Measurements from ENCODE around the gene SERPINA4.

DNA sequence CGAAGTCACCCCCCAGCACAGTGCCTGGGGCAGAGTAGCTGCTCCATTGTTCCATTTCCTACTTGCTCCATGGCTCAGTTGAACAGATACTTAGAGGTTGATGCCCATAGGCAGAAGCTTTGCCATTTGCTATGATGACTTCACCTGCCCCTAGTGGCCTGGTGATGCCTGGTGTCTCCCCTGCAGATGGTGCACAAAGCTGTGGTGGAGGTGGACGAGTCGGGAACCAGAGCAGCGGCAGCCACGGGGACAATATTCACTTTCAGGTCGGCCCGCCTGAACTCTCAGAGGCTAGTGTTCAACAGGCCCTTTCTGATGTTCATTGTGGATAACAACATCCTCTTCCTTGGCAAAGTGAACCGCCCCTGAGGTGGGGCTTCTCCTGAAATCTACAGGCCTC lies 30.6 kb downstream of the SERPINA4 start:
- TF ChIP-seq ZNF416 (tag by site-specific recombination; IDR thresholded peaks at IDR 0.05) (no peak), ZNF701 (tag by site-specific recombination; IDR thresholded peaks at IDR 0.05) (no peak), ZNF138 (tag by site-specific recombination; IDR thresholded peaks at IDR 0.05; ENCODE audit: borderline replicate concordance) (no peak), ZNF23 (tag by site-specific recombination; IDR thresholded peaks at IDR 0.05; ENCODE audit: borderline replicate concordance) (no peak), ZNF629 (tag by site-specific recombination; IDR thresholded peaks at IDR 0.05) (no peak), ZNF776 (tag by site-specific recombination; IDR thresholded peaks at IDR 0.05; ENCODE audit: borderline replicate concordance) (no peak)
- TF ChIP-seq, protein P1, sequence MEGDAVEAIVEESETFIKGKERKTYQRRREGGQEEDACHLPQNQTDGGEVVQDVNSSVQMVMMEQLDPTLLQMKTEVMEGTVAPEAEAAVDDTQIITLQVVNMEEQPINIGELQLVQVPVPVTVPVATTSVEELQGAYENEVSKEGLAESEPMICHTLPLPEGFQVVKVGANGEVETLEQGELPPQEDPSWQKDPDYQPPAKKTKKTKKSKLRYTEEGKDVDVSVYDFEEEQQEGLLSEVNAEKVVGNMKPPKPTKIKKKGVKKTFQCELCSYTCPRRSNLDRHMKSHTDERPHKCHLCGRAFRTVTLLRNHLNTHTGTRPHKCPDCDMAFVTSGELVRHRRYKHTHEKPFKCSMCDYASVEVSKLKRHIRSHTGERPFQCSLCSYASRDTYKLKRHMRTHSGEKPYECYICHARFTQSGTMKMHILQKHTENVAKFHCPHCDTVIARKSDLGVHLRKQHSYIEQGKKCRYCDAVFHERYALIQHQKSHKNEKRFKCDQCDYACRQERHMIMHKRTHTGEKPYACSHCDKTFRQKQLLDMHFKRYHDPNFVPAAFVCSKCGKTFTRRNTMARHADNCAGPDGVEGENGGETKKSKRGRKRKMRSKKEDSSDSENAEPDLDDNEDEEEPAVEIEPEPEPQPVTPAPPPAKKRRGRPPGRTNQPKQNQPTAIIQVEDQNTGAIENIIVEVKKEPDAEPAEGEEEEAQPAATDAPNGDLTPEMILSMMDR (tag by site-specific recombination; IDR thresholded peaks at IDR 0.05) = no peak
- TF ChIP-seq, protein P2, sequence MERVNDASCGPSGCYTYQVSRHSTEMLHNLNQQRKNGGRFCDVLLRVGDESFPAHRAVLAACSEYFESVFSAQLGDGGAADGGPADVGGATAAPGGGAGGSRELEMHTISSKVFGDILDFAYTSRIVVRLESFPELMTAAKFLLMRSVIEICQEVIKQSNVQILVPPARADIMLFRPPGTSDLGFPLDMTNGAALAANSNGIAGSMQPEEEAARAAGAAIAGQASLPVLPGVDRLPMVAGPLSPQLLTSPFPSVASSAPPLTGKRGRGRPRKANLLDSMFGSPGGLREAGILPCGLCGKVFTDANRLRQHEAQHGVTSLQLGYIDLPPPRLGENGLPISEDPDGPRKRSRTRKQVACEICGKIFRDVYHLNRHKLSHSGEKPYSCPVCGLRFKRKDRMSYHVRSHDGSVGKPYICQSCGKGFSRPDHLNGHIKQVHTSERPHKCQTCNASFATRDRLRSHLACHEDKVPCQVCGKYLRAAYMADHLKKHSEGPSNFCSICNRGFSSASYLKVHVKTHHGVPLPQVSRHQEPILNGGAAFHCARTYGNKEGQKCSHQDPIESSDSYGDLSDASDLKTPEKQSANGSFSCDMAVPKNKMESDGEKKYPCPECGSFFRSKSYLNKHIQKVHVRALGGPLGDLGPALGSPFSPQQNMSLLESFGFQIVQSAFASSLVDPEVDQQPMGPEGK (tag by site-specific recombination; IDR thresholded peaks at IDR 0.05) = no peak
- TF ChIP-seq, protein P3, sequence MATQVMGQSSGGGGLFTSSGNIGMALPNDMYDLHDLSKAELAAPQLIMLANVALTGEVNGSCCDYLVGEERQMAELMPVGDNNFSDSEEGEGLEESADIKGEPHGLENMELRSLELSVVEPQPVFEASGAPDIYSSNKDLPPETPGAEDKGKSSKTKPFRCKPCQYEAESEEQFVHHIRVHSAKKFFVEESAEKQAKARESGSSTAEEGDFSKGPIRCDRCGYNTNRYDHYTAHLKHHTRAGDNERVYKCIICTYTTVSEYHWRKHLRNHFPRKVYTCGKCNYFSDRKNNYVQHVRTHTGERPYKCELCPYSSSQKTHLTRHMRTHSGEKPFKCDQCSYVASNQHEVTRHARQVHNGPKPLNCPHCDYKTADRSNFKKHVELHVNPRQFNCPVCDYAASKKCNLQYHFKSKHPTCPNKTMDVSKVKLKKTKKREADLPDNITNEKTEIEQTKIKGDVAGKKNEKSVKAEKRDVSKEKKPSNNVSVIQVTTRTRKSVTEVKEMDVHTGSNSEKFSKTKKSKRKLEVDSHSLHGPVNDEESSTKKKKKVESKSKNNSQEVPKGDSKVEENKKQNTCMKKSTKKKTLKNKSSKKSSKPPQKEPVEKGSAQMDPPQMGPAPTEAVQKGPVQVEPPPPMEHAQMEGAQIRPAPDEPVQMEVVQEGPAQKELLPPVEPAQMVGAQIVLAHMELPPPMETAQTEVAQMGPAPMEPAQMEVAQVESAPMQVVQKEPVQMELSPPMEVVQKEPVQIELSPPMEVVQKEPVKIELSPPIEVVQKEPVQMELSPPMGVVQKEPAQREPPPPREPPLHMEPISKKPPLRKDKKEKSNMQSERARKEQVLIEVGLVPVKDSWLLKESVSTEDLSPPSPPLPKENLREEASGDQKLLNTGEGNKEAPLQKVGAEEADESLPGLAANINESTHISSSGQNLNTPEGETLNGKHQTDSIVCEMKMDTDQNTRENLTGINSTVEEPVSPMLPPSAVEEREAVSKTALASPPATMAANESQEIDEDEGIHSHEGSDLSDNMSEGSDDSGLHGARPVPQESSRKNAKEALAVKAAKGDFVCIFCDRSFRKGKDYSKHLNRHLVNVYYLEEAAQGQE (tag by site-specific recombination; IDR thresholded peaks at IDR 0.05) = no peak
- TF ChIP-seq, protein P4, sequence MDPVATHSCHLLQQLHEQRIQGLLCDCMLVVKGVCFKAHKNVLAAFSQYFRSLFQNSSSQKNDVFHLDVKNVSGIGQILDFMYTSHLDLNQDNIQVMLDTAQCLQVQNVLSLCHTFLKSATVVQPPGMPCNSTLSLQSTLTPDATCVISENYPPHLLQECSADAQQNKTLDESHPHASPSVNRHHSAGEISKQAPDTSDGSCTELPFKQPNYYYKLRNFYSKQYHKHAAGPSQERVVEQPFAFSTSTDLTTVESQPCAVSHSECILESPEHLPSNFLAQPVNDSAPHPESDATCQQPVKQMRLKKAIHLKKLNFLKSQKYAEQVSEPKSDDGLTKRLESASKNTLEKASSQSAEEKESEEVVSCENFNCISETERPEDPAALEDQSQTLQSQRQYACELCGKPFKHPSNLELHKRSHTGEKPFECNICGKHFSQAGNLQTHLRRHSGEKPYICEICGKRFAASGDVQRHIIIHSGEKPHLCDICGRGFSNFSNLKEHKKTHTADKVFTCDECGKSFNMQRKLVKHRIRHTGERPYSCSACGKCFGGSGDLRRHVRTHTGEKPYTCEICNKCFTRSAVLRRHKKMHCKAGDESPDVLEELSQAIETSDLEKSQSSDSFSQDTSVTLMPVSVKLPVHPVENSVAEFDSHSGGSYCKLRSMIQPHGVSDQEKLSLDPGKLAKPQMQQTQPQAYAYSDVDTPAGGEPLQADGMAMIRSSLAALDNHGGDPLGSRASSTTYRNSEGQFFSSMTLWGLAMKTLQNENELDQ (tag by site-specific recombination; IDR thresholded peaks at IDR 0.05; ENCODE audit: low read depth) = no peak

Data from HEK293 (cell line).